Smooth muscle cell of the coronary artery (primary cell): ENCODE measurements around the gene IL17RC. TPM values are rescaled to one million over a fixed set of nuclear protein-coding genes. Genes with fewer than 3 reads are reported as not detected.

Source experiments
- total RNA-seq: library from RNA; depleted of rRNA; stranded (reverse); fragments of >200 nt; gene quantifications from 2 replicates; pipeline ENCODE4 v1.2.3, GENCODE V29; 2014; ENCODE audit warnings: low replicate concordance

The IL17RC gene, protein sequence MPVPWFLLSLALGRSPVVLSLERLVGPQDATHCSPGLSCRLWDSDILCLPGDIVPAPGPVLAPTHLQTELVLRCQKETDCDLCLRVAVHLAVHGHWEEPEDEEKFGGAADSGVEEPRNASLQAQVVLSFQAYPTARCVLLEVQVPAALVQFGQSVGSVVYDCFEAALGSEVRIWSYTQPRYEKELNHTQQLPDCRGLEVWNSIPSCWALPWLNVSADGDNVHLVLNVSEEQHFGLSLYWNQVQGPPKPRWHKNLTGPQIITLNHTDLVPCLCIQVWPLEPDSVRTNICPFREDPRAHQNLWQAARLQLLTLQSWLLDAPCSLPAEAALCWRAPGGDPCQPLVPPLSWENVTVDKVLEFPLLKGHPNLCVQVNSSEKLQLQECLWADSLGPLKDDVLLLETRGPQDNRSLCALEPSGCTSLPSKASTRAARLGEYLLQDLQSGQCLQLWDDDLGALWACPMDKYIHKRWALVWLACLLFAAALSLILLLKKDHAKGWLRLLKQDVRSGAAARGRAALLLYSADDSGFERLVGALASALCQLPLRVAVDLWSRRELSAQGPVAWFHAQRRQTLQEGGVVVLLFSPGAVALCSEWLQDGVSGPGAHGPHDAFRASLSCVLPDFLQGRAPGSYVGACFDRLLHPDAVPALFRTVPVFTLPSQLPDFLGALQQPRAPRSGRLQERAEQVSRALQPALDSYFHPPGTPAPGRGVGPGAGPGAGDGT
- 20.9 and 21.8 TPM in 2 replicates for total RNA-seq

GRCh38 chr3:9916734-9917680 lies at the start of gene IL17RC:
IL17RC (plus strand) TSS chr3:9917098; CDS start chr3:9917316, 218 bp downstream.

GRCh38 chr3:9879830-9880549 lies 36.9 kb upstream of the IL17RC start, which contains the start of gene CIDEC:
CIDEC (minus strand) TSS chr3:9880253; CDS start chr3:9878486, 1,767 bp downstream.

DNA sequence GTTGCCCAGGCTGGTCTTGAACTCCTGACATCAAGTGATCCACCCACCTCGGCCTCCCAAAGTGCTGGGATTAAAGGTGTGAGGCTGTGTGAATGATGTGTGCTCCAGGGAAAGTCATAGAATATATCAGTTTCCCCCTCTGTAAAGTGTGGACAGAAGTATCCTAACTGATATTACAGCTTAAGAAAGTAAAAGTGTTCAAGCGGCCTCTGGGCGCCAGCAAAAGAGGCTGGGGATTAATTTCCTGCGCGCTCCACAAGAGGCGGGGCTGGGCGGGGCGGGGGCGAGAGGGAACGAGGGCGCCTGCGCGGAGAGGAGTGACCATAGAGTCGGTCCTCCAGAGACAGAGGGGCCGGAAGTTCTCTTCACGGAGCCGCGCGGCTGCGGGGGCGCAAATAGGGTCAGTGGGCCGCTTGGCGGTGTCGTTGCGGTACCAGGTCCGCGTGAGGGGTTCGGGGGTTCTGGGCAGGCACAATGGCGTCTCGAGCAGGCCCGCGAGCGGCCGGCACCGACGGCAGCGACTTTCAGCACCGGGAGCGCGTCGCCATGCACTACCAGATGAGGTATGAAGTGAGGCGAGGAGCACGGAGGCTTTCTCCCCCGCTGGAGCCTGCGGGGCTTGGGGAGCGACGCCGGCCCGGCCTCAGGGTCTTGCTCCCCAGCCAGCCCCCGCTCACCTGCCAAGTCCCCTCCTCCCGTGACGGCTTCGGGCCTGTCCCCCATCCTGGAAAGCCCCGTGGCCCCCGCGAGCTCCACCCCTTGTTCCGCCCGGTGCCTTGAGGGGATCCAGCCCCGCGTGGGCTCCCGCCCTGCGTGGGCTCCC lies 26.4 kb upstream of the IL17RC start, which contains the start of gene JAGN1:
TSS of gene JAGN1 (plus strand) at position 362 of the 823 bp plus-strand sequence. CDS start at position 475, 113 bp downstream.

DNA sequence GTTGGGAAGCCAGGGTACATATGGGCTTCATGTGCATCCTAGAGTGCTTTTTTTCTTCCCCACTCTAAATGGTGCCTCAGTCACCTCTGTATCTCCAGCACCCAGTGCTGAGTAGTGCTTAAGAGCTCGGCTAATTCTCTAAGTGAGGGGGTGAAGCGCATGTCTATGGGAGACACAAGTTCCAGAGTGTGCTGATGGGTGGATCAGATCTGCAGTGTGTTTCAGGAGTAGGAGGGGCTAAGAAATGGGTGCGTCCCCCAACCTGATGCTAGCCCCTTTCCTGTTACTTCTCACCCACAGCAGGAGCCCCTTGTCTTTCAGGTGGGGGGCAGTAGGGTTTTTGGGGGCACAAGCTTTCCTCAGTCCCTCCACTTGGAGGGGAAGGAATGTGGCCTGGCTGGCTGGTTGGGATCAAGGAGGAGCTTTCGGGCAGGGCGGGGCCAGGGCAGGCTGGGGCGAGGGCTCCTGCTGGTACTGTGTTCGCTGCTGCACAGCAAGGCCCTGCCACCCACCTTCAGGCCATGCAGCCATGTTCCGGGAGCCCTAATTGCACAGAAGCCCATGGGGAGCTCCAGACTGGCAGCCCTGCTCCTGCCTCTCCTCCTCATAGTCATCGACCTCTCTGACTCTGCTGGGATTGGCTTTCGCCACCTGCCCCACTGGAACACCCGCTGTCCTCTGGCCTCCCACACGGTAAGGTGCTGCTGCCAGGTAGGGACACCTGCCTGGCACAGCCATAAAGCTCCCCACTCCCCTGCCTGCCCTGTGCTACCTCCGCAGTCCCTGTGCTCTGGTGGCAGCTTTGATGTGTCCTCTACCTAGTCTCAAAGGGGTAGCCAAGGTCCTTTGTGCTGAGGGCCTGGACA lies 14.3 kb upstream of the IL17RC start, which contains the start of gene IL17RE:
TSS of gene IL17RE (plus strand) at position 477 of the 866 bp plus-strand sequence. CDS start at position 562, 85 bp downstream.

GRCh38 chr3:9933561-9934234 lies 16.8 kb downstream of the IL17RC start, which contains the start of gene CRELD1:
CRELD1 (plus strand) TSS chr3:9933834; CDS start chr3:9934439, 605 bp downstream.

GRCh38 chr3:9951962-9952805 lies 35.3 kb downstream of the IL17RC start, which contains the start of gene PRRT3:
PRRT3 (minus strand) TSS chr3:9952408; CDS start chr3:9950115, 2,293 bp downstream.

Other genes starting within 250 kb of the IL17RC start
- not detected in 2 replicates for gene CPNE9, start 213.3 kb upstream of the IL17RC start, total RNA-seq
- gene BRPF1, start 185.4 kb upstream of the IL17RC start, total RNA-seq = 14.1 and 14.5 TPM in 2 replicates
- gene OGG1, start 167.1 kb upstream of the IL17RC start, total RNA-seq = 15.6 and 19.8 TPM in 2 replicates
- 36.4 and 41.7 TPM in 2 replicates for gene CAMK1, start 147.2 kb upstream of the IL17RC start, total RNA-seq
- 25.6 and 71.0 TPM in 2 replicates for gene TADA3, start 124.6 kb upstream of the IL17RC start, total RNA-seq
- 143 and 243 TPM in 2 replicates for gene ARPC4, start 124.0 kb upstream of the IL17RC start, total RNA-seq
- gene TTLL3, start 106.8 kb upstream of the IL17RC start, total RNA-seq = 8.5 and 23.3 TPM in 2 replicates
- 18.5 and 23.9 TPM in 2 replicates for gene RPUSD3, start 73.1 kb upstream of the IL17RC start, total RNA-seq
- not detected in 2 replicates for gene CIDEC, start 36.8 kb upstream of the IL17RC start, total RNA-seq
- 18.8 and 31.5 TPM in 2 replicates for gene JAGN1, start 26.5 kb upstream of the IL17RC start, total RNA-seq
- 0.23 and 0.98 TPM in 2 replicates for gene IL17RE, start 14.2 kb upstream of the IL17RC start, total RNA-seq
- 21.6 and 37.4 TPM in 2 replicates for gene CRELD1, start 16.7 kb downstream of the IL17RC start, total RNA-seq
- 0.70 and 1.3 TPM in 2 replicates for gene PRRT3, start 35.3 kb downstream of the IL17RC start, total RNA-seq
- 41.7 and 103 TPM in 2 replicates for gene EMC3, start 69.7 kb downstream of the IL17RC start, total RNA-seq
- gene FANCD2, start 109.3 kb downstream of the IL17RC start, total RNA-seq = 1.5 and 9.2 TPM in 2 replicates
- gene FANCD2OS, start 191.2 kb downstream of the IL17RC start, total RNA-seq = not detected in 2 replicates
- gene BRK1, start 198.6 kb downstream of the IL17RC start, total RNA-seq = 125 and 135 TPM in 2 replicates
- 29.1 and 32.7 TPM in 2 replicates for gene VHL, start 224.7 kb downstream of the IL17RC start, total RNA-seq
- 4.1 and 6.8 TPM in 2 replicates for gene IRAK2, start 247.8 kb downstream of the IL17RC start, total RNA-seq